Left renal pelvis (tissue), 4 donors: ENCODE results near the gene ZNF143. TPM values are rescaled to one million over a fixed set of nuclear protein-coding genes. Genes with fewer than 3 reads are reported as not detected.

Experiments used
- DNase-seq, 4 donors: peaks; one replicate each; pipeline ENCODE4 v3.0.0-alpha.2; 2013; ENCODE audit warnings: low read depth in 4 of 4, low spot score in 3 of 4
- polyA plus RNA-seq, 4 donors: library from polyadenylated mRNA; unstranded; fragments of 120-200 nt; gene quantifications; one replicate each; pipeline ENCODE4 v1.2.1, GENCODE V29; 2013; ENCODE audit not compliant: insufficient read length in 4 of 4

ZNF143 gene
- polyA plus RNA-seq, 4 donors, result 22.3 to 32.8 (median 30.7) TPM

- DNase-seq, result peak; percentile 93 to 98 (median 96)
Measured at GRCh38 chr11:9573052-9573774, 112.4 kb downstream of the ZNF143 start, which contains the start of gene WEE1. WEE1 (plus strand) TSS chr11:9573670; CDS start chr11:9573934, 264 bp downstream.

GRCh38 chr11:9573775-9574621 is 113.2 kb downstream of the ZNF143 start:
- DNase-seq, result no peak

DNA sequence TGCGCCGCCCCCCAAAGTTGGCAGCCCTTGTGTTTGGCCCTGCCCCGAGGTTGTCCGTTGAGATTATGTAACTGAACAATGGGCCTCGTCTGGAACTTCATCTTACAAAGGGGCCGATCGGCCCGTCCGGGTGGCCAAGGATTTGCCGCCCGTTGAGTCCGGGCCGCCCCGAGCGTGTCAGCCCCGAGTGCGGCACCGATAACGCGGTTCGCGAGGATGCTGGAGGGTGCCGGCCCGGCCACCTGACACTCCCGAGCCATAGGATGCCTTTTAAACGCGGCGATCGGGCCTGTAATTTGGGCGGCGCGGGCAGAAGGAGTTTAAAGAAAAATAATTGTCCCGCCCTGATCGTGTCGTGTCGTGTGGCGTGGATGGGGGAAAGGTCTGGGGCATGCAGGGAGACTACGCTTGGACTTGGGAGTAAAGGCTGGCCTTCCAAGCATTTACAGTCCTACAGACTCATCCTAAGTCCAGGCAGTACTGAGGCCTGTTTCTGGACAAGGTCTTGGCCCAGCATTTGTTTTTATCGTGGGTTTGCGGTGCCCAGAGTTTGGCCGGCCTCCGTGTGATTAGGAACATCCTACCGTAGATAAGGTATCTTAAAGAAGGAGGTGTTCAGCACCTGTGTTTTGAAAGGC is 113.9 kb downstream of the ZNF143 start:
- no peak for DNase-seq

DNA sequence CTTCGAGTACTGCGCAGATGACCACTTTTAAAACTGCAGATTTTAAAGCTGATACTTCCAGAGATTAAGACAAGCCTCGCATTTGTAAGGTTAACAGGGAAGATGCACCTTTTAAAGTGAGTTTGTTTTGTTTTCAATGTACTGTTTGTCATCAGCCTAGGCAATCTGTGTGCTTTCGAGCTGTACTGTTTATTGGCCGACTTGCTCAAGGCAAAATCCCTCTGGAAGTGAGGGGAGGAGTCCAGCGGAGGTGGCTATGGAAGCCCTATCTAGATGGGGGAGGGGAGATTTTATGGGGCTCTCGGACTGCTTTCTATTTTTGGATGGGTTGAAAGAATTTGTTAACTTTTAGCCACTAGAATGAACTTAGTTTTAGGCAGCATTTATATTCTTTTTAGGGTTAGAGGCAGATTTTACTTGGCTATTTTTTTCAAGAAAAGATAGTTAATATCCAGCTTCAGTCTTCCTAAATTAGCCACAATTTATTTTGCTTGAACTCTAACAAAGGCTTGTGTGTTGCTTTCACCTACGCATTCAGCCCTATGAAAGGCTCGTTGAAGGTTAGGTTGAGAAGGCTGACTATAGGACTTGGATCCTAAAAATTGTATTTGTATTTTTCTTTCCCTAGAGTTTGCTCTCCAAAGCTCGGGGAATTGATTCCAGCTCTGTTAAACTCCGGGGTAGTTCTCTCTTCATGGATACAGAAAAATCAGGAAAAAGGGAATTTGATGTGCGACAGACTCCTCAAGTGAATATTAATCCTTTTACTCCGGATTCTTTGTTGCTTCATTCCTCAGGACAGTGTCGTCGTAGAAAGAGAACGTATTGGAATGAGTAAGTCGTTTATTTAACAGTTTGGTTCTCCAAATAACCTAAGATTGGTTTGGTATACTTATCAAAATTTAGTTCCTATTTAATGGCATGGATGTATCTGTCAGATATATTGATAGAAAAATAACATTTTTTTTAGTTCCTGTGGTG is 114.7 kb downstream of the ZNF143 start:
- DNase-seq, result peak in 2 of 4 donors; percentile 72 to 82

GRCh38 chr11:9576701-9577381 is 116.0 kb downstream of the ZNF143 start:
- no peak for DNase-seq

DNA sequence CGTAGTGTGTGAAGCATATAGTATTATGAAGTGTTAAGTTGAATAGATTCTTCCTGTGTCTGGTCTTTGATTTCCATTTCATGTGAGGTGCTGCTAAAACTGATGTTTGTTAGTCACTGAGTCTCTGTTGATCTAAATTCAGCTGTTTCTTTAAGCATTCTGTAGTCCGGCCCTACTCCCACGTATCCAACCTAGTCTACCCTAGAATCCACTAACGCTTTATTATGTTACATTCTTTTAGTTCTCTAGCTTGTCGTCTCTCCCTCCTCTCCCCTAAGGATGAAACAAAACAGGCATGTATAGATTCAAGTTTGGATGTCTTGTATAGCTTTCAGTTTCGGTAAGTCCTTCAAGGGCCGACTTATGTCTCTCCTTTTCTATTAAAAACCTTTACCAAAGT is 116.7 kb downstream of the ZNF143 start:
- DNase-seq, result no peak

Other genes with a start within 250 kb of the ZNF143 start
- gene DENND5A, start 195.7 kb upstream of the ZNF143 start, polyA plus RNA-seq, result 100 to 1,000 TPM in 1 of 4 donors, 10 to 100 TPM in 3; 81.1 to 110 (median 93.6) TPM
- gene TMEM41B, start 146.4 kb upstream of the ZNF143 start, polyA plus RNA-seq, result 10 to 100 TPM; 23.3 to 46.4 (median 41.5) TPM
- gene IPO7, start 76.4 kb upstream of the ZNF143 start, polyA plus RNA-seq, result 100 to 1,000 TPM in 3 of 4 donors, 10 to 100 TPM in 1; 84.7 to 127 (median 114) TPM
- 100 to 1,000 TPM in 1 of 4 donors, 10 to 100 TPM in 3; 58.8 to 102 (median 96.6) TPM for gene WEE1, start 112.7 kb downstream of the ZNF143 start, polyA plus RNA-seq
- 10 to 100 TPM; 22.1 to 29.7 (median 26.0) TPM for gene SWAP70, start 203.1 kb downstream of the ZNF143 start, polyA plus RNA-seq